ENCODE results near the gene C20orf173. TPM values are rescaled to one million over a fixed set of nuclear protein-coding genes. Genes with fewer than 3 reads are reported as not detected.

C20orf173 gene
- total RNA-seq, 1 donor from 2014 or later: not detected

DNA sequence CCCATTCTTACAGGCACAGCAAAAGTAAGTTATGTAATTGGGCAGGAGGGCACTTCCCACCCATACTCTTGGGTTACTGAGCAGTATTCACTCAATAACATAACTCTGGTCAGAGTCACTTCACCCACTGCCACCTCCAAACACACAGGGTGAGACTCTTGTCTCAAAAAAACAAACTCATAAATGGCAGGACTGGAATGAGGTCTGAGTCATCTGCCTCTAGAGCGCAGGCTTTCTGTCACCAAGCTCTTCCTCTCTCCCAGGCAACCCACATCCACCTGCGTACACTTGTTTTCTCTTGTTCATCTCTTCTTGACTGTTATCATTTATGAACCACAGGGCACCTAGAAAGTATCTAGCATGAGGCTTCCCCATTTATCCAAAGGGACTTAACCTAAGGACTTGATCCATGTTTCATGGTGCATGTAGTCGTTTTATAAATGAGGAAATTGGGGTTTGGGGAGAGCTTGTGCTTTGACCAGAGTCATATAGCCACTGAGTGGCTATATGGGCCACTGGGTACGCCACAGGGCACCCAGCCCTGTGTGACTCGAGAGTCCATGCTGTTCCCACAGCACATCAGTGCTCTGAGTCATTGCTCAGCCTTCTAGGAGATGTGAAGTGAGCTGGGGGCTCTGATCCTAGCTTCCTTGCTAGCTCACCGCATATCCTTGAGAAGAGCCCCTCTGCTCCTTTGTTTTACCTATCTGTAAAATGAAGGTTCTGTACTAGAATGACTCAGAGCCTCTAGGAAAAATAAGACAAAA, 22.4 kb downstream of the C20orf173 start:
- DNase-seq: no peak

DNA sequence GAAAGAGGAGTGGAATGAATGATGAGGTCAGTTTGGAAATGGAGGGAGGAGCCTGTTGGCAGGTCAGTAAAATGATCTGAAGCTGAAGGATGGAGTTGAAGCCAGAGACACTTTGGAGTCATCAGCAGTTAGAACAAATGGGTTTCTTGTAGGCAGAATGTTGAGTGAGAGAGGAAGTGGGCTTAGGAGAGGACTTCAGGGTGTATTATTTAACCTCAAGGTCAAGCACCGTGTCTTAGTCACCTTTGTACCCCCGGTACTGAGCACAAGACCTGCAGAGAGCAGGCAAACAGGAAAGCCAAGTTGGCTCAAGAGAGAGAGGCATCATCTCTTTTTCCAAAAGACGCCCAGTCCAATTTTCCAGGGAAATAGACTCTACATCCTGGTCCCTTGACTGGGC, 23.3 kb downstream of the C20orf173 start:
- no peak for DNase-seq

DNA sequence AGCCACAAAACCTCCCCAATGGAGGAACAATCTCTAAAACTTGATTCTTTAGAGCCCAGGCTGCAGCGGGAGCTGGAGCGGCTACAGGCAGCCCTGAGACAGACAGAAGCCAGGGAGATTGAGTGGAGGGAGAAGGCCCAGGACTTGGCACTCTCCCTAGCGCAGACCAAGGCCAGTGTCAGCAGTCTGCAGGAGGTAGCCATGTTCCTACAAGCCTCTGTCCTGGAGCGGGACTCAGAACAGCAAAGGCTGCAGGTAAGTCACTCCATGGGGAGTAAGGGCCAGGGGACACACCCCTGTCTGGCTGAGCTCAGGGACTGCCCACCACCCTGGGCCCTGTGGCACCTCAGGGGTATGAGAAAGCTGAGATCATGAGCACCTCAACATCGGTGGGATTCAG, 24.7 kb downstream of the C20orf173 start:
- DNase-seq: no peak

DNA sequence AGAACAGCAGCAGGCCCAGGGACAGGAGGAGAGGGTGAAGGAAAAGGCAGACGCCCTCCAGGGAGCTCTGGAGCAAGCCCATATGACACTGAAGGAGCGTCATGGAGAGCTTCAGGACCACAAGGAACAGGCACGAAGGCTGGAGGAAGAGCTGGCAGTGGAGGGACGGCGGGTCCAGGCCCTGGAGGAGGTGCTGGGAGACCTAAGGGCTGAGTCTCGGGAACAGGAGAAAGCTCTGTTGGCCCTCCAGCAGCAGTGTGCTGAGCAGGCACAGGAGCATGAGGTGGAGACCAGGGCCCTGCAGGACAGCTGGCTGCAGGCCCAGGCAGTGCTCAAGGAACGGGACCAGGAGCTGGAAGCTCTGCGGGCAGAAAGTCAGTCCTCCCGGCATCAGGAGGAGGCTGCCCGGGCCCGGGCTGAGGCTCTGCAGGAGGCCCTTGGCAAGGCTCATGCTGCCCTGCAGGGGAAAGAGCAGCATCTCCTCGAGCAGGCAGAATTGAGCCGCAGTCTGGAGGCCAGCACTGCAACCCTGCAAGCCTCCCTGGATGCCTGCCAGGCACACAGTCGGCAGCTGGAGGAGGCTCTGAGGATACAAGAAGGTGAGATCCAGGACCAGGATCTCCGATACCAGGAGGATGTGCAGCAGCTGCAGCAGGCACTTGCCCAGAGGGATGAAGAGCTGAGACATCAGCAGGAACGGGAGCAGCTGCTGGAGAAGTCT, 25.5 kb downstream of the C20orf173 start:
- DNase-seq: peak; percentile 45

DNA sequence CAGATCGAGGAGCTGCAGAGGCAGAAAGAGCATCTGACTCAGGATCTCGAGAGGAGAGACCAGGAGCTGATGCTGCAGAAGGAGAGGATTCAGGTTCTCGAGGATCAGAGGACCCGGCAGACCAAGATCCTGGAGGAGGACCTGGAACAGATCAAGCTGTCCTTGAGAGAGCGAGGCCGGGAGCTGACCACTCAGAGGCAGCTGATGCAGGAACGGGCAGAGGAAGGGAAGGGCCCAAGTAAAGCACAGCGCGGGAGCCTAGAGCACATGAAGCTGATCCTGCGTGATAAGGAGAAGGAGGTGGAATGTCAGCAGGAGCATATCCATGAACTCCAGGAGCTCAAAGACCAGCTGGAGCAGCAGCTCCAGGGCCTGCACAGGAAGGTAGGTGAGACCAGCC, 26.2 kb downstream of the C20orf173 start:
- DNase-seq: no peak

DNA sequence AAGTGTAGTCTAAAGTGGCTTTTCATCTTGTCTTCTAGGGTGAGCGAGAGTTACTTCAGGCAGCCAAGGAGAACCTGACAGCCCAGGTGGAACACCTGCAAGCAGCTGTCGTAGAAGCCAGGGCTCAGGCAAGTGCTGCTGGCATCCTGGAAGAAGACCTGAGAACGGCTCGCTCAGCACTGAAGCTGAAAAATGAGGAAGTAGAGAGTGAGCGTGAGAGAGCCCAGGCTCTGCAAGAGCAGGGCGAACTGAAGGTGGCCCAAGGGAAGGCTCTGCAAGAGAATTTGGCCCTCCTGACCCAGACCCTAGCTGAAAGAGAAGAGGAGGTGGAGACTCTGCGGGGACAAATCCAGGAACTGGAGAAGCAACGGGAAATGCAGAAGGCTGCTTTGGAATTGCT, 27.1 kb downstream of the C20orf173 start:
- DNase-seq: no peak

DNA sequence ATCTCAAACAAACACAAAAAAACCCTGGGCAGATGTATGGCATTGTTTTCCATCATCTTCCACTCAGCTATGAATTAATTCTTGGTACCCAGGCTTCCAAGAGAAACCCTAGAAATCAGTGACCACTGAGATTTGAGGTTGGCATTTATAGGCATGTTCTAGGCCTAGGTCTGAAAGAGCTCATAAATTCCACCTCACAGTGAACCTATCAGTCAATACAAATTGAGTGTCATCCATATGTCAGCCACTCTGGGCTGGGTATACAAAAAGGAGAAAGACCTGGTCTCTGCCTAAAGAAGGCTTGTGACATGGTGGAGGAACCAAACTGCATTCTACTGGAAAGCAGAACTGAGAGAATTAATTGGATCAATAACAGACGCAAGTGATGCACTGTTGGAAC, 30.2 kb downstream of the C20orf173 start:
- no peak for DNase-seq

DNA sequence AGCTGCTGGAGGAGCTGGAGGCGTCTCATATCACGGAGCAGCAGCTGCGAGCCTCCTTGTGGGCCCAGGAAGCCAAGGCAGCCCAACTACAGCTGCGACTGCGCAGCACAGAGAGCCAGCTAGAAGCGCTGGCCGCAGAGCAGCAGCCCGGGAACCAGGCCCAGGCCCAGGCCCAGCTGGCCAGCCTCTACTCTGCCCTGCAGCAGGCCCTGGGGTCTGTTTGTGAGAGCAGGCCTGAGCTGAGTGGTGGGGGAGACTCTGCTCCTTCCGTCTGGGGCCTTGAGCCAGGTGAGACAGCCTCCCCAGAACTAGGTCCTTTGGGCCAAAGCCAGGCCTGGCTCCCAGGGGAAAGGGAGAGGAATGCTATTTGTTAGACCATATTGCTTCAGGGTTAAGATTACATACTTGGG, 31.7 kb downstream of the C20orf173 start:
- DNase-seq: peak; percentile 96

DNA sequence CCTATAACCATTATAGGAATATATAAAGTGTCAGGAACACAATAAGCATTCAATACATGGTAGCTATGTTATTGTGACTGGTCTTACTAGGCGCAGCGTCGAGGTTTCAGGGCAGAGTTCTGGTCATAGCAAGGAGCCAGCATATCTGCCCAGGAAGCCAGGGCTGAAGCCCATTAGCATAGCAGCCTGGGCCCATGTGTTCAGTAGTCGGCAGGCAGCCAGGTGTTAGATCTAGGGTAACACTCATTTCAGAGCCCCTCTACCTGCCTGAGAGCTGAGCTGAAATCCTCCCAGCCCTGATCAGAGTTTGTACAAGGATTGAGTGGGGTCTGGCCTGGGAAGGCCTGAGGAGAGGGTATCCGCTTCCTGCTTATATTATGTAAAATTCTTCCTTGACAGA, 32.1 kb downstream of the C20orf173 start:
- no peak for DNase-seq

DNA sequence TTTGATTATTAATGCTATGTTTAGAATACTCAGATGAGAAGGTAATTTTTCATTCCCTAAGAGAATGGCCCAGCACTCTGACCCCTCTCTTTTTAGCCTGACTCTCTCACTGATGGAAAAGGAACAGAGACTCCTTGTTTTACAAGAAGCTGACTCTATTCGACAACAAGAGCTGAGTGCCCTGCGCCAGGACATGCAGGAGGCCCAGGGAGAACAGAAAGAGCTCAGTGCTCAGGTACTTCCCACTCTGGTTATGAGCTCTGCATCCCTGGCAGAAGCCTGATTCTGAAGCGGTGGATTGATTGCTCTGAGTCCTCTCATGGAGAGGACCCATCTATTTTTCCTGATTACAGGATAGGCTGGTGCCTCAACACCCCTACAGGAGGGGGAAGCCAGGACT, 33.0 kb downstream of the C20orf173 start:
- no peak for DNase-seq

DNA sequence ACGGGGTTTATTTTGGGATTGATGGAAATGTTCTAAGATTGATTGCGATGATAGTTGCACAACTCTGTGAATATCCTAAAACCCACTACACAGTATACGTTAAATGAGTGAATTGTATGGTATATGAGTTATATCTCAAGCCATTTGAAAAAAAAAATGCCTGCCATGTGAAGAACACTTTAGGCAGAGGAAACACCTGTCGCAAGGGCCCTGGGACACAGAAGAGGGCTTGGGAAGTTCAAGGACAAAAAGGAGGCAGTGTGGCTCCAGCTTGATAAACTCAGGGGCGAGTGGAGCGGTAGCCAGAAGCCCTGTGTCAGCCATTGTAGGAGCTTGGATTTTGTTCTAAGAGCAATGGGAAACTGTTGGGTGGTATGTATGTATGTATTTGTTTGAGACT, 37.1 kb downstream of the C20orf173 start:
- no peak for DNase-seq

DNA sequence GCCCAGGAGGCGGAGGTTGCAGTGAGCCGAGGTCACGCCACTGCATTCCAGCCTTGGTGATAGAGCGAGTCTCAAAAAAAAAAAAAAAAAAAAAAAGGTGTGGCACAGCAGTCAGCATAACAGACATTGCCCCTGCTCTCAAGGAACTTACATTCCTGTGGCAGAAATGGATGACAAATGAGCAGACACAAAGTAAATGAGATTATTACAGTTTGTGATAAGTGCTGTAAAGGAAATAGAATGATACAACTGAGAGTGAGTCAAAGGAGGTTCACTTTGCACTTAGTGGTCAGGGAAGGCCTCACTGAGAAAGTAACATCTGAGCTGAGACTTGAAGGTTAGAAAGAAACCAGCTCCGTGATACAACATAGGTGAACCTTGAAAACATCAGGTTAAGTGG, 37.6 kb downstream of the C20orf173 start:
- DNase-seq: no peak

DNA sequence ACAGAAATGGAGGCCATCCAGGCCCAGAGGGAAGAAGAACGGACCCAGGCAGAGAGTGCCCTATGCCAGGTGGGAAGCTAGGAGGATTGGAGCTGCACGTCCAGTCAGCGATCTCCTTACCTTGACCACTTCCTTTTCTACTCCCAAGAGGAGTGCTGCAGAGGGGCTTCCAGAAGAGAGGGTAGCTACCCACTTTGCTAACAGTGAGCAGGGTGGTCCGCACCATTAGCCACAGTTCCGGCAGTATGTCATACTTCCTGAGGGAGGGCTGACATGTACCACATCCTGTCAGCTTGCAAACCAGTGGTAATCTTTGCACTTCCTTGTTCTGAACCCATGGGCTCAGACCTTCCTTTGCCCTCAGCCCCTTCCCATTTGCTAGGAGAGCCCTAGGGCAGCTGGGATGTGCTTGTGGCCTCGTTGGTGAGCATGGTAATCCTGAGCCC, 38.7 kb downstream of the C20orf173 start:
- DNase-seq: no peak

DNA sequence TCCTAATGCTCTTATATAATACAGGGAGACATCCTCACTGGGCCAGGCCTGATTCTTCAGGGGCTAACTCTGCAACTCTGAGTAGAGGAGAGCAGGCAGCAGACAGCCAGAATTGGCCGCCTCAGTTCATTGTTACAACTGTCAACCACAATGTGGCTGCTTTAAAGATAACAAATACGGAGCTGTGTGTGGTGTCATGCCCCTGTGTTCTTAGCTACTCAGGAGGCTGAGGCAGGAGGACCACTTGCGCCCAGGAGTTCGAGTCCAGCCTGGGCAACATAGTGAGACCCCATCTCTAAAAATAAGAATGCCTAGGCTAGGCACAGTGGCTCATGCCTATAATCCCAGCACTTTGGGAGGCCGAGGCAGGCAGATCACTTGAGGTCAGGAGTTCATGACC, 39.7 kb downstream of the C20orf173 start:
- no peak for DNase-seq

DNA sequence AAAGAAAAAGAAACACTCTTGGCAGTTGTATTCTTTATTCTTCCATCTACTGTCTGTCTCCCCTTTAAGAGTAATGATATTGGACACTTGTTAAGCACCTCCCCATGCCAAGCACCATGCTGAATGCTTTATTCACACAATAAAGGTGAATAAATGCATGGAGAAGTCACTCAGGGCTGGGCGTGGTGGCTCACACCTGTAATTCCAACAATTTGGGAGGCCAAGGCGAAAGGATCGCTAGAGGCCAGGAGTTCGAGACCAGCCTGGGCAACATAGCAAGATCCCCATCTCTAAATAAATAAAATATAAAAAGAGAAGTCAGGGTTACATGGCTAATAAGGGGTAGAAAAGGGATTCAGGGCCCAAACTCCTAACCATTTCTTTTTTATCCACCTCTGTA, 42.0 kb downstream of the C20orf173 start:
- DNase-seq: no peak

DNA sequence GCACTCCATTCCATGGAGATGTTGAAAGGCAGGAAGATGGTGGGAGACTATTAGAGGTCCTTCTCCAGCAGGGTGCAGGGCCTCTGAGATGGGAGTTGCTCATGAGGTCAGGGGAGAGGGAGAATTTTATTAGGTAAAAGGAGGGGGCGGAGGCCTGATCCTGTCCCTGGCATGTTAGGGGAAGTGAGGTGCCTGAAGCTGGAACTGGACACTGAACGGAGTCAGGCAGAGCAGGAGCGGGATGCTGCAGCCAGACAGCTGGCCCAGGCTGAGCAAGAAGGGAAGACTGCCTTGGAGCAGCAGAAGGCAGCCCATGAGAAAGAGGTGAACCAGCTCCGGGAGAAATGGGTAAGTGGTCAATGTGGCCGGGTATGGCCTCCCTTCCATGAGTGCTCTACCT, 49.7 kb downstream of the C20orf173 start:
- no peak for DNase-seq

DNA sequence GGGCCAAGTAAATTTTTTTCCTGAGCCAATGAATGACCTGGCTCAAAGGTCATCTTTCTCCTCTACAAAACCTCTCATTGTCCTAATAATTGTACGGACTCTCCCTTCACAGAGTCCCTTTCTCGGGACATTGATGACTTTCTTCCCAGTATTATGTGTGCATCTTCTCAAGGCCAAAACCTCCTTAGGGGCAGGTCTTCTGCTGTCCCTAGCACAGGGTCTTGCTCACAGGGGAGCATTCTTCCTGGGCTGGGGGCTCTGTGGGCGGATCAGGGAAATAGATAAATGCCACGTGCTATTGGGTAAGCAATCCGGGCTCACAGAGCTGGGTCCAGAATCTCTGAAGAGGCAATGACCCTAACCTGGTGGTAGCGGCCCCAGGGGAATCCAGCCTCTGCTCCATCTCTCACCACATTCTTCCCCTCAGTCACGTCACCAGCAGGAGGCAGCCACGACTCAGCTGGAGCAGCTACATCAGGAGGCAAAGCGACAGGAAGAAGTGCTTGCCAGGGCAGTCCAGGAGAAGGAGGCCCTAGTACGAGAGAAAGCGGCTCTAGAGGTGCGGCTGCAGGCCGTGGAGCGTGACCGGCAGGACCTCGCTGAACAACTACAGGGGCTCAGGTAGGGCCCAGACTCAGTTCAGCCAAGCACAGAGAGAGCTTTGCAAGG, 50.5 kb downstream of the C20orf173 start:
- DNase-seq: no peak

Other genes starting within 250 kb of the C20orf173 start
- gene EIF6, start 244.9 kb downstream of the C20orf173 start, total RNA-seq: 42.5 TPM
- 2.2 TPM for gene FAM83C, start 237.2 kb downstream of the C20orf173 start, total RNA-seq
- gene UQCC1, start 117.7 kb downstream of the C20orf173 start, total RNA-seq: 58.6 TPM
- gene GDF5, start 91.4 kb downstream of the C20orf173 start, total RNA-seq: 0.92 TPM
- gene CEP250, start 74.1 kb downstream of the C20orf173 start, total RNA-seq: 37.1 TPM
- gene ERGIC3, start 12.4 kb upstream of the C20orf173 start, total RNA-seq: 202 TPM
- gene SPAG4, start 86.2 kb upstream of the C20orf173 start, total RNA-seq: not detected
- gene CPNE1, start 135.2 kb upstream of the C20orf173 start, total RNA-seq: 91.0 TPM
- gene RBM12, start 135.2 kb upstream of the C20orf173 start, total RNA-seq: 52.1 TPM
- 33.3 TPM for gene NFS1, start 169.7 kb upstream of the C20orf173 start, total RNA-seq
- gene ROMO1, start 169.8 kb upstream of the C20orf173 start, total RNA-seq: 96.8 TPM
- gene RBM39, start 212.6 kb upstream of the C20orf173 start, total RNA-seq: 426 TPM
- 46.2 TPM for gene PHF20, start 242.4 kb upstream of the C20orf173 start, total RNA-seq